Common myeloid progenitor, CD34-positive (primary cell): ENCODE results near the gene PVALEF.
A peak's percentile ranks its signal among the peaks of the same experiment; 100 is the strongest.

Source experiments
- CTCF ChIA-PET: fragments of 350-600 bp; sonication (Branson Sonifier 250); formaldehyde crosslinking; loops from one replicate; lab custom pipeline; 2021; ENCODE audit warnings: antibody characterized with exemption; lab: Charles Lee
- POLR2A ChIA-PET: fragments of 350-600 bp; sonication (Branson Sonifier 250); formaldehyde crosslinking; loops from one replicate; lab custom pipeline; 2021; ENCODE audit warnings: antibody characterized with exemption; lab: Charles Lee
- DNase-seq, 3 donors: peaks; one replicate each; pipeline versions ENCODE4 v3.0.0 to v3.0.0-alpha.2; 2013
- H3K27ac ChIP-seq, 2 experiments: 1 replicate in 1 of 2; 2 replicates in 1 of 2; pipeline ENCODE4 v1.7.0; 2013; ENCODE audit warnings: inconsistent platforms in 2 of 2, low read length in 2 of 2, mild to moderate bottlenecking in 2 of 2, low read depth in 1 of 2, moderate library complexity in 1 of 2; ENCODE audit not compliant: severe bottlenecking in 2 of 2, insufficient read depth in 1 of 2, poor library complexity in 1 of 2
- H3K27me3 ChIP-seq, 5 experiments: replicated peaks in 2 of 5; 1 replicate in 3 of 5; 2 replicates in 2 of 5; pipeline versions ENCODE4 v1.6.1 to v1.7.0; 2013; ENCODE audit warnings: low read length in 4 of 5, mild to moderate bottlenecking in 2 of 5, moderate library complexity in 2 of 5, inconsistent platforms in 1 of 5; ENCODE audit not compliant: insufficient read depth in 5 of 5, control insufficient read depth in 4 of 5
- H3K36me3 ChIP-seq, 4 experiments: 1 replicate in 2 of 4; 2 replicates in 2 of 4; pipeline versions ENCODE4 v1.6.1 to v1.7.0; 2013; ENCODE audit warnings: low read length in 3 of 4, control low read depth in 1 of 4, mild to moderate bottlenecking in 1 of 4; ENCODE audit not compliant: control insufficient read depth in 4 of 4, insufficient read depth in 4 of 4
- H3K4me1 ChIP-seq, 4 experiments: 1 replicate in 3 of 4; 2 replicates in 1 of 4; pipeline versions ENCODE4 v1.6.1 to v1.7.1; 2013; ENCODE audit warnings: low read length in 3 of 4, mild to moderate bottlenecking in 3 of 4, control low read depth in 1 of 4, inconsistent platforms in 1 of 4, moderate library complexity in 1 of 4; ENCODE audit not compliant: control insufficient read depth in 4 of 4, insufficient read depth in 4 of 4; ENCODE audit errors: control extremely low read depth in 1 of 4
- H3K4me3 ChIP-seq, 7 experiments: 1 replicate in 4 of 7; 2 replicates in 3 of 7; pipeline versions ENCODE4 v1.5.1 to v1.7.0; 2013; ENCODE audit warnings: mild to moderate bottlenecking in 7 of 7, low read length in 6 of 7, moderate library complexity in 6 of 7, inconsistent platforms in 2 of 7, low read depth in 2 of 7, control low read depth in 1 of 7; ENCODE audit not compliant: insufficient read depth in 4 of 7, control insufficient read depth in 1 of 7; ENCODE audit errors: extremely low read depth in 1 of 7
- H3K9me3 ChIP-seq, 5 experiments: 1 replicate in 4 of 5; 2 replicates in 1 of 5; pipeline versions ENCODE4 v1.6.1 to v1.7.1; 2013; ENCODE audit warnings: low read length in 4 of 5, mild to moderate bottlenecking in 2 of 5, inconsistent platforms in 1 of 5, low read depth in 1 of 5, moderate library complexity in 1 of 5; ENCODE audit not compliant: control insufficient read depth in 4 of 5, insufficient read depth in 2 of 5; ENCODE audit errors: control extremely low read depth in 1 of 5
- WGBS: methylation state at CpG from one replicate; pipeline ENCODE4 v1.1.5; 2013; ENCODE audit not compliant: insufficient coverage; 5-methylcytosine and 5-hydroxymethylcytosine counted together

Gene PVALEF

GRCh38 chr17:81169870-81170309 lies 4.6 kb downstream of the PVALEF start:
- H3K27ac ChIP-seq: no peak overlapping the region
- POLR2A ChIA-PET: no interaction called here
- H3K27me3 ChIP-seq: peaks cover 0 to 9% (median 0%) of the 10 kb centered on the region in 5 experiments
- CTCF ChIA-PET: no interaction called here
- DNase-seq: no peak
- H3K4me3 ChIP-seq: no peak overlapping the region
- H3K9me3 ChIP-seq: no peaks in the 10 kb centered on the region
- 100% methylated on average over 3 of the region's 3 CpGs for WGBS
- H3K36me3 ChIP-seq: no peaks in the 10 kb centered on the region
- peaks cover 0 to 10% (median 8%) of the 10 kb centered on the region in 4 experiments for H3K4me1 ChIP-seq

GRCh38 chr17:81170727-81171494 lies 5.6 kb downstream of the PVALEF start:
- WGBS: 97% methylated on average over 15 of the region's 15 CpGs

GRCh38 chr17:81171941-81172340 lies 6.6 kb downstream of the PVALEF start:
- CTCF ChIA-PET: interaction anchor here (1.3 kb wide), 1 partner anchor 29 kb away, joined by 3 read pairs; no protein-coding TSS in a partner anchor

More at GRCh38 chr17:81170727-81171494, 5.6 kb downstream of the PVALEF start:
- peaks cover 0 to 6% (median 0%) of the 10 kb centered on the region in 5 experiments for H3K27me3 ChIP-seq
- no peak overlapping the region for H3K4me3 ChIP-seq
- CTCF ChIA-PET: no interaction called here
- H3K9me3 ChIP-seq: peaks cover 0 to 3% (median 0%) of the 10 kb centered on the region in 5 experiments
- no peak overlapping the region for H3K27ac ChIP-seq
- DNase-seq: no peak
- POLR2A ChIA-PET: no interaction called here
- no peaks in the 10 kb centered on the region for H3K36me3 ChIP-seq
- peaks cover 0 to 6% (median 4%) of the 10 kb centered on the region in 4 experiments for H3K4me1 ChIP-seq

GRCh38 chr17:81173052-81173761 lies 7.9 kb downstream of the PVALEF start:
- H3K9me3 ChIP-seq: peaks cover 0 to 3% (median 0%) of the 10 kb centered on the region in 5 experiments
- H3K4me3 ChIP-seq: no peak overlapping the region
- H3K27me3 ChIP-seq: no peaks in the 10 kb centered on the region
- no peaks in the 10 kb centered on the region for H3K4me1 ChIP-seq
- 98% methylated on average over 7 of the region's 11 CpGs for WGBS
- no peak for DNase-seq
- H3K27ac ChIP-seq: no peak overlapping the region
- POLR2A ChIA-PET: no interaction called here
- CTCF ChIA-PET: interaction anchor here (0.6 to 1.3 kb wide), 3 partner anchors 28 to 30 kb away, joined by 3 read pairs; no protein-coding TSS in a partner anchor
- H3K36me3 ChIP-seq: no peaks in the 10 kb centered on the region

More at GRCh38 chr17:81171941-81172340, 6.6 kb downstream of the PVALEF start:
- no peak overlapping the region for H3K27ac ChIP-seq
- POLR2A ChIA-PET: no interaction called here
- H3K9me3 ChIP-seq: peaks cover 0 to 3% (median 0%) of the 10 kb centered on the region in 5 experiments
- 96% methylated on average over 6 of the region's 8 CpGs for WGBS
- H3K4me3 ChIP-seq: no peak overlapping the region
- H3K36me3 ChIP-seq: no peaks in the 10 kb centered on the region
- H3K4me1 ChIP-seq: peaks cover 0 to 1% (median under 1%) of the 10 kb centered on the region in 4 experiments
- peaks cover 0 to 2% (median 0%) of the 10 kb centered on the region in 5 experiments for H3K27me3 ChIP-seq
- no peak for DNase-seq

- 100% methylated on average over 1 of the region's 1 CpG for WGBS
- ChIA-PET CTCF (interaction anchor here (1.3 kb wide), 1 partner anchor 21 kb away, joined by 3 read pairs; no protein-coding TSS in a partner anchor), POLR2A (no interaction called here)
- Histone ChIP-seq H3K4me1 (no peaks in the 10 kb centered on the region), H3K4me3 (no peak overlapping the region), H3K27ac (no peak overlapping the region), H3K9me3 (peaks cover 0 to 3% (median 0%) of the 10 kb centered on the region in 5 experiments), H3K27me3 (no peaks in the 10 kb centered on the region), H3K36me3 (no peaks in the 10 kb centered on the region)
- DNase-seq: no peak
These were observed 8.5 kb downstream of the PVALEF start for GRCh38 chr17:81173762-81174155.

GRCh38 chr17:81176666-81177065 lies 11.4 kb downstream of the PVALEF start:
- POLR2A ChIA-PET: interaction anchor here (0.7 kb wide), 1 partner anchor 15 kb away, joined by 5 read pairs; no protein-coding TSS in a partner anchor
- no peaks in the 10 kb centered on the region for H3K36me3 ChIP-seq
- WGBS: 100% methylated on average over 6 of the region's 7 CpGs
- DNase-seq: peak in 1 of 3 donors; percentile 67
- CTCF ChIA-PET: interaction anchor here (1.4 kb wide), 1 partner anchor 21 kb away, joined by 3 read pairs; no protein-coding TSS in a partner anchor
- H3K27me3 ChIP-seq: no peaks in the 10 kb centered on the region
- H3K9me3 ChIP-seq: peaks cover 0 to 3% (median 0%) of the 10 kb centered on the region in 5 experiments
- H3K4me1 ChIP-seq: no peaks in the 10 kb centered on the region
- no peak overlapping the region for H3K4me3 ChIP-seq
- H3K27ac ChIP-seq: no peak overlapping the region
